Liver (tissue), 9 donors: Measurements from ENCODE around the gene GREB1L. TPM values are rescaled to one million over a fixed set of nuclear protein-coding genes. Genes with fewer than 3 reads are reported as not detected.

ENCODE experiments used
- DNase-seq: peaks from one replicate; pipeline ENCODE4 v3.0.0-alpha.2; 2017; ENCODE audit warnings: low spot score
- H3K27ac ChIP-seq, 2 donors: one replicate each; pipeline ENCODE4 v1.7.0; 2013; ENCODE audit warnings: inconsistent platforms in 2 of 2, low read length in 2 of 2, control low read depth in 1 of 2, low read depth in 1 of 2, mild to moderate bottlenecking in 1 of 2
- H3K27me3 ChIP-seq, 4 donors: one replicate each; pipeline versions ENCODE4 v1.6.1 to v1.7.0; 2013; ENCODE audit warnings: low read length in 3 of 4, inconsistent platforms in 1 of 4, mild to moderate bottlenecking in 1 of 4, moderate library complexity in 1 of 4; ENCODE audit not compliant: control insufficient read depth in 4 of 4, insufficient read depth in 4 of 4
- H3K36me3 ChIP-seq, 4 donors: one replicate each; pipeline versions ENCODE4 v1.6.1 to v1.7.0; 2013; ENCODE audit warnings: low read length in 3 of 4, mild to moderate bottlenecking in 3 of 4, low read depth in 1 of 4, moderate library complexity in 1 of 4; ENCODE audit not compliant: control insufficient read depth in 4 of 4, insufficient read depth in 3 of 4
- H3K4me1 ChIP-seq, 4 donors: one replicate each; pipeline versions ENCODE4 v1.6.1 to v1.7.0; 2013; ENCODE audit warnings: low read length in 3 of 4, mild to moderate bottlenecking in 3 of 4, moderate library complexity in 1 of 4; ENCODE audit not compliant: control insufficient read depth in 4 of 4, insufficient read depth in 4 of 4
- H3K4me3 ChIP-seq, 3 donors: one replicate each; pipeline versions ENCODE4 v1.6.1 to v1.7.0; 2013; ENCODE audit warnings: low read length in 3 of 3, control low read depth in 1 of 3, low read depth in 1 of 3, mild to moderate bottlenecking in 1 of 3
- H3K9ac ChIP-seq, 2 donors: one replicate each; pipeline ENCODE4 v1.7.0; 2013; ENCODE audit warnings: low read length in 2 of 2, mild to moderate bottlenecking in 2 of 2, moderate library complexity in 2 of 2, control low read depth in 1 of 2, low read depth in 1 of 2
- H3K9me3 ChIP-seq, 4 donors: one replicate each; pipeline versions ENCODE4 v1.6.1 to v1.7.0; 2013; ENCODE audit warnings: low read length in 3 of 4; ENCODE audit not compliant: control insufficient read depth in 4 of 4
- ATF3 ChIP-seq: IDR thresholded peaks from 2 replicates; pipeline ENCODE4 v1.6.1; 2016; ENCODE audit warnings: antibody characterized with exemption
- CTCF ChIP-seq: fragments of 150-350 bp; IDR thresholded peaks from 2 replicates; pipeline ENCODE4 v1.5.1; 2017; ENCODE audit warnings: improper control_type of control experiment, low read depth, low read length; ENCODE audit not compliant: missing input control
- EGR1 ChIP-seq, 2 donors: IDR thresholded peaks; 2 replicates each; pipeline ENCODE4 v1.6.1; 2016 to 2018; ENCODE audit warnings: antibody characterized with exemption in 2 of 2, low read depth in 2 of 2
- FOXA1 ChIP-seq: IDR thresholded peaks from 2 replicates; pipeline ENCODE4 v1.6.1; 2016; ENCODE audit warnings: antibody characterized with exemption
- FOXA2 ChIP-seq: IDR thresholded peaks from 2 replicates; pipeline ENCODE4 v1.6.1; 2016; ENCODE audit warnings: antibody characterized with exemption
- GABPA ChIP-seq, 2 donors: IDR thresholded peaks in 1 of 2; conservative IDR thresholded peaks in 1 of 2; 2 replicates each; pipeline ENCODE4 v1.6.1; 2016; ENCODE audit warnings: antibody characterized with exemption in 2 of 2, mild to moderate bottlenecking in 1 of 2, moderate library complexity in 1 of 2
- HNF4A ChIP-seq, 2 donors: conservative IDR thresholded peaks; 2 replicates each; pipeline ENCODE4 v1.6.1; 2016; ENCODE audit warnings: antibody characterized with exemption in 2 of 2, mild to moderate bottlenecking in 2 of 2
- HNF4G ChIP-seq: IDR thresholded peaks from 2 replicates; pipeline ENCODE4 v1.6.1; 2016; ENCODE audit warnings: antibody characterized with exemption
- JUND ChIP-seq, 2 donors: IDR thresholded peaks; 2 replicates each; pipeline ENCODE4 v1.6.1; 2016; ENCODE audit warnings: antibody characterized with exemption in 2 of 2
- MAX ChIP-seq: IDR thresholded peaks from 2 replicates; pipeline ENCODE4 v1.6.1; 2016; ENCODE audit warnings: antibody characterized with exemption
- NR2F2 ChIP-seq: IDR thresholded peaks from 2 replicates; pipeline ENCODE4 v1.6.1; 2016; ENCODE audit warnings: antibody characterized with exemption
- RAD21 ChIP-seq, 2 donors: IDR thresholded peaks; 2 replicates each; pipeline ENCODE4 v1.6.1; 2016; ENCODE audit warnings: antibody characterized with exemption in 2 of 2, mild to moderate bottlenecking in 2 of 2
- REST ChIP-seq: IDR thresholded peaks from 2 replicates; pipeline ENCODE4 v1.6.1; 2016; ENCODE audit warnings: antibody characterized with exemption, mild to moderate bottlenecking
- RXRA ChIP-seq, 2 donors: IDR thresholded peaks; 2 replicates each; pipeline ENCODE4 v1.6.1; 2017 to 2018; ENCODE audit warnings: antibody characterized with exemption in 2 of 2, mild to moderate bottlenecking in 1 of 2
- SP1 ChIP-seq: IDR thresholded peaks from 2 replicates; pipeline ENCODE4 v1.6.1; 2018; ENCODE audit warnings: antibody characterized with exemption, mild to moderate bottlenecking
- TAF1 ChIP-seq: conservative IDR thresholded peaks from 2 replicates; pipeline ENCODE4 v1.6.1; 2016; ENCODE audit warnings: antibody characterized with exemption, mild to moderate bottlenecking
- YY1 ChIP-seq: IDR thresholded peaks from 2 replicates; pipeline ENCODE4 v1.6.1; 2016; ENCODE audit warnings: antibody characterized with exemption, mild to moderate bottlenecking
- ZBTB33 ChIP-seq: IDR thresholded peaks from 2 replicates; pipeline ENCODE4 v1.6.1; 2016; ENCODE audit warnings: antibody characterized with exemption
- WGBS: extraction: QIAGEN DNeasy Blood & Tissue Kit; methylation state at CpG from one replicate; pipeline ENCODE4 v1.1.7; 2013; 5-methylcytosine and 5-hydroxymethylcytosine counted together
- polyA plus RNA-seq, 2 donors: library from polyadenylated mRNA; stranded (reverse) in 1 of 2; unstranded in 1 of 2; fragments of 200-250 nt in 1 of 2; fragments of >200 nt in 1 of 2; fragmentation: Nextera tagmentation in 1 of 2; extraction: Ambion mirVana in 1 of 2; gene quantifications; one replicate each; pipeline versions ENCODE4 v1.2.1 to v1.2.3, GENCODE V29; 2013 to 2015
- total RNA-seq, 2 donors: library from RNA; depleted of rRNA; stranded (reverse); fragments of >200 nt; gene quantifications; one replicate each; pipeline ENCODE4 v1.2.3, GENCODE V29; 2014
- donor health status: healthy.
- donor health status: healthy.
- donor health status: healthy.
- donor health status: healthy.
- donor health status: healthy.

The GREB1L gene
- total and polyA plus RNA-seq, 4 donors: 1.2 to 13.1 (median 3.0) TPM

GRCh38 chr18:21362831-21363230, 120.8 kb downstream of the GREB1L start:
- DNase-seq: no peak
- WGBS: 77% methylated on average over 1 of the region's 1 CpG
- no peaks in the 10 kb centered on the region for H3K9me3 ChIP-seq
- no peak overlapping the region for H3K4me3 ChIP-seq
- no peak for TF ChIP-seq FOXA2
- no peak for TF ChIP-seq FOXA1
- TF ChIP-seq RAD21 (IDR thresholded peaks at IDR 0.05): no peak
- no peak for TF ChIP-seq JUND (IDR thresholded peaks at IDR 0.05)
- no peak for TF ChIP-seq YY1
- no peak for TF ChIP-seq ATF3
- no peak for TF ChIP-seq HNF4G
- TF ChIP-seq MAX: no peak
- TF ChIP-seq CTCF: no peak
- no peak for TF ChIP-seq SP1
- TF ChIP-seq TAF1: no peak
- TF ChIP-seq RXRA (IDR thresholded peaks at IDR 0.05): no peak
- TF ChIP-seq GABPA (IDR thresholded peaks at IDR 0.05 in 1 of 2, conservative IDR thresholded peaks at IDR 0.05 in 1 of 2): no peak
- TF ChIP-seq ZBTB33: no peak
- TF ChIP-seq EGR1 (IDR thresholded peaks at IDR 0.05; ENCODE audit: low read depth in 2 of 2): no peak
- TF ChIP-seq HNF4A (conservative IDR thresholded peaks at IDR 0.05): no peak
- no peak for TF ChIP-seq NR2F2
- TF ChIP-seq REST: no peak
- no peaks in the 10 kb centered on the region for H3K4me1 ChIP-seq
- no peaks in the 10 kb centered on the region for H3K27me3 ChIP-seq
- H3K27ac ChIP-seq: no peak overlapping the region
- no peaks in the 10 kb centered on the region for H3K36me3 ChIP-seq
- no peak overlapping the region for H3K9ac ChIP-seq
